Glomerular visceral epithelial cell (primary cell): ENCODE results near the gene COMMD8.
A peak's percentile ranks its signal among the peaks of the same experiment; 100 is the strongest.

Source experiments
- DNase-seq: peaks from one replicate; pipeline ENCODE4 v3.0.0-alpha.2; 2016; ENCODE audit errors: extremely low spot score

Gene COMMD8

GRCh38 chr4:47471591-47471990, 8.1 kb upstream of the COMMD8 start:
- DNase-seq, result no peak

GRCh38 chr4:47471064-47471463, 7.6 kb upstream of the COMMD8 start:
- no peak for DNase-seq

GRCh38 chr4:47469951-47470350, 6.4 kb upstream of the COMMD8 start:
- DNase-seq, result no peak

GRCh38 chr4:47468706-47469365, 5.3 kb upstream of the COMMD8 start:
- DNase-seq, result no peak

- no peak for DNase-seq
Measured at GRCh38 chr4:47466056-47466785, 2.7 kb upstream of the COMMD8 start.

- peak; percentile 58 for DNase-seq
Measured at GRCh38 chr4:47465004-47465403, 1.5 kb upstream of the COMMD8 start.

GRCh38 chr4:47462799-47463234, 685 bp downstream of the COMMD8 start:
- DNase-seq, result no peak

GRCh38 chr4:47451657-47452056, 11.8 kb downstream of the COMMD8 start:
- DNase-seq, result no peak

GRCh38 chr4:47444031-47444430, 19.5 kb downstream of the COMMD8 start:
- DNase-seq, result no peak

- no peak for DNase-seq
Measured at GRCh38 chr4:47442980-47443379, 20.5 kb downstream of the COMMD8 start.

GRCh38 chr4:47434931-47435330, 28.6 kb downstream of the COMMD8 start:
- no peak for DNase-seq

GRCh38 chr4:47432749-47433148, 30.8 kb downstream of the COMMD8 start:
- DNase-seq, result no peak

- DNase-seq, result no peak
Measured at GRCh38 chr4:47427935-47428334, 35.6 kb downstream of the COMMD8 start.

GRCh38 chr4:47425628-47426027, 37.9 kb downstream of the COMMD8 start:
- DNase-seq, result no peak

- no peak for DNase-seq
Measured at GRCh38 chr4:47419296-47419695, 44.2 kb downstream of the COMMD8 start.

GRCh38 chr4:47418147-47418546, 45.4 kb downstream of the COMMD8 start:
- DNase-seq, result no peak

- no peak for DNase-seq
Measured at GRCh38 chr4:47415719-47416118, 47.8 kb downstream of the COMMD8 start.

GRCh38 chr4:47413521-47413920, 50.0 kb downstream of the COMMD8 start:
- peak; percentile 39 for DNase-seq

GRCh38 chr4:47410271-47410670, 53.2 kb downstream of the COMMD8 start:
- no peak for DNase-seq

- no peak for DNase-seq
Measured at GRCh38 chr4:47406408-47406807, 57.1 kb downstream of the COMMD8 start.
